ENCODE measurements around the gene RAD51B. TPM values are rescaled to one million over a fixed set of nuclear protein-coding genes. Genes with fewer than 3 reads are reported as not detected.

The RAD51B gene
- total and polyA plus RNA-seq, 4 donors = 2.5 to 95.0 (median 9.6) TPM

GRCh38 chr14:68305738-68306137 is 486.2 kb downstream of the RAD51B start:
- H3K27me3 ChIP-seq (ENCODE audit: control insufficient read depth in 3 of 3, insufficient read depth in 3 of 3, low read length in 2 of 3) = no peaks in the 10 kb centered on the region
- TF ChIP-seq, protein P1, sequence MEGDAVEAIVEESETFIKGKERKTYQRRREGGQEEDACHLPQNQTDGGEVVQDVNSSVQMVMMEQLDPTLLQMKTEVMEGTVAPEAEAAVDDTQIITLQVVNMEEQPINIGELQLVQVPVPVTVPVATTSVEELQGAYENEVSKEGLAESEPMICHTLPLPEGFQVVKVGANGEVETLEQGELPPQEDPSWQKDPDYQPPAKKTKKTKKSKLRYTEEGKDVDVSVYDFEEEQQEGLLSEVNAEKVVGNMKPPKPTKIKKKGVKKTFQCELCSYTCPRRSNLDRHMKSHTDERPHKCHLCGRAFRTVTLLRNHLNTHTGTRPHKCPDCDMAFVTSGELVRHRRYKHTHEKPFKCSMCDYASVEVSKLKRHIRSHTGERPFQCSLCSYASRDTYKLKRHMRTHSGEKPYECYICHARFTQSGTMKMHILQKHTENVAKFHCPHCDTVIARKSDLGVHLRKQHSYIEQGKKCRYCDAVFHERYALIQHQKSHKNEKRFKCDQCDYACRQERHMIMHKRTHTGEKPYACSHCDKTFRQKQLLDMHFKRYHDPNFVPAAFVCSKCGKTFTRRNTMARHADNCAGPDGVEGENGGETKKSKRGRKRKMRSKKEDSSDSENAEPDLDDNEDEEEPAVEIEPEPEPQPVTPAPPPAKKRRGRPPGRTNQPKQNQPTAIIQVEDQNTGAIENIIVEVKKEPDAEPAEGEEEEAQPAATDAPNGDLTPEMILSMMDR (IDR thresholded peaks at IDR 0.05; ENCODE audit: control extremely low read depth, extremely low read depth) = no peak
- H3K9ac ChIP-seq (ENCODE audit: insufficient read depth in 1 of 2, low read length in 2 of 2) = no peak overlapping the region
- peaks cover 2 to 62% (median 26%) of the 10 kb centered on the region in 5 donors for H3K4me1 ChIP-seq (ENCODE audit: control insufficient read depth in 5 of 5, insufficient read depth in 5 of 5, low read length in 5 of 5)
- peaks cover 0 to 3% (median 0%) of the 10 kb centered on the region in 4 donors for H3K9me3 ChIP-seq (ENCODE audit: control insufficient read depth in 4 of 4, insufficient read depth in 3 of 4, low read length in 3 of 4)
- no peak overlapping the region for H3K27ac ChIP-seq (ENCODE audit: low read depth in 1 of 2, low read length in 1 of 2)
- no peak overlapping the region for H3K4me3 ChIP-seq
- ATAC-seq (ENCODE audit: insufficient read depth, low FRiP score) = no peak
- DNase-seq = no peak
- 87 to 92% methylated on average over 4 of the region's 4 CpGs for whole genome bisulfite sequencing, 2 donors
- H3K36me3 ChIP-seq (ENCODE audit: control insufficient read depth in 4 of 4, insufficient read depth in 4 of 4, low read length in 4 of 4) = no peaks in the 10 kb centered on the region

DNA sequence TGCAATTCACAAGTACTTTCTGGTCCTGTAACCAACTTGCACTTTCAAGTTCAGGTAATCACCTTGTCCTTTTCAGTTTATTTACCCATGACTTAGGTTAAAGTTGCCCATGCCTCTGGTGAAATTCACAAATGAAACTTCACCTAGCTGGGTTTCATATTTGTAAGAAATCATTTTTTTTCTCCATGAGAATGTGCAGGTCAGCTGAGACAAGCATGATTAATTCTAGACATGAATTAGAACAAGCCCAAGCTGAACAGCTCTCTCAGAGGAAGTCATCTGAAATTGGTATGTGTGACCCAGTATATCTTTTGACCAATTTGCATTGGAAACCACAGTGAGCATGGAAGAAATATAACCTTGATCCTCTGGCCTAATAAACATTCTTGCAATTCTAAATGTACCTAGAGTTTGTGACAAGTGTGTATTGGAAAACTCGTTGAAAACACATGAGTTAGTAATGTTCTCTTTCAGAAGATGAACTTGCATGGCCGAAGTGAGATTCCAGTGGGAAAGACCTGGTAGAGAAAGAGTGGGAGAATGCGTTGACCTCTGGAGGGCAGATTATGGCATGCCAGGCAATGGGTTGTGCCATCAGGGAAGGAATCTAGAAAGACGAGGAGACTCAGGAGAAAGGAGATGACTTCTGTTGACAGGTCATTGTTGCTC is 486.8 kb downstream of the RAD51B start:
- DNase-seq = no peak
- 87 to 95% methylated on average over 4 of the region's 4 CpGs for WGBS, 2 donors
- ATAC-seq (ENCODE audit: insufficient read depth, low FRiP score) = no peak
- TF ChIP-seq, protein P1 (IDR thresholded peaks at IDR 0.05; ENCODE audit: control extremely low read depth, extremely low read depth) = no peak
- Histone ChIP-seq H3K27ac (ENCODE audit: low read depth in 1 of 2, low read length in 1 of 2) (no peak overlapping the region), H3K4me3 (no peak overlapping the region), H3K27me3 (ENCODE audit: control insufficient read depth in 3 of 3, insufficient read depth in 3 of 3, low read length in 2 of 3) (no peaks in the 10 kb centered on the region), H3K4me1 (ENCODE audit: control insufficient read depth in 5 of 5, insufficient read depth in 5 of 5, low read length in 5 of 5) (peaks cover 2 to 56% (median 20%) of the 10 kb centered on the region in 5 donors), H3K9me3 (ENCODE audit: control insufficient read depth in 4 of 4, insufficient read depth in 3 of 4, low read length in 3 of 4) (peaks cover 0 to 3% (median 0%) of the 10 kb centered on the region in 4 donors), H3K36me3 (ENCODE audit: control insufficient read depth in 4 of 4, insufficient read depth in 4 of 4, low read length in 4 of 4) (no peaks in the 10 kb centered on the region), H3K9ac (ENCODE audit: insufficient read depth in 1 of 2, low read length in 2 of 2) (peak overlapping the region in 1 of 2 donors; percentile 76)

DNA sequence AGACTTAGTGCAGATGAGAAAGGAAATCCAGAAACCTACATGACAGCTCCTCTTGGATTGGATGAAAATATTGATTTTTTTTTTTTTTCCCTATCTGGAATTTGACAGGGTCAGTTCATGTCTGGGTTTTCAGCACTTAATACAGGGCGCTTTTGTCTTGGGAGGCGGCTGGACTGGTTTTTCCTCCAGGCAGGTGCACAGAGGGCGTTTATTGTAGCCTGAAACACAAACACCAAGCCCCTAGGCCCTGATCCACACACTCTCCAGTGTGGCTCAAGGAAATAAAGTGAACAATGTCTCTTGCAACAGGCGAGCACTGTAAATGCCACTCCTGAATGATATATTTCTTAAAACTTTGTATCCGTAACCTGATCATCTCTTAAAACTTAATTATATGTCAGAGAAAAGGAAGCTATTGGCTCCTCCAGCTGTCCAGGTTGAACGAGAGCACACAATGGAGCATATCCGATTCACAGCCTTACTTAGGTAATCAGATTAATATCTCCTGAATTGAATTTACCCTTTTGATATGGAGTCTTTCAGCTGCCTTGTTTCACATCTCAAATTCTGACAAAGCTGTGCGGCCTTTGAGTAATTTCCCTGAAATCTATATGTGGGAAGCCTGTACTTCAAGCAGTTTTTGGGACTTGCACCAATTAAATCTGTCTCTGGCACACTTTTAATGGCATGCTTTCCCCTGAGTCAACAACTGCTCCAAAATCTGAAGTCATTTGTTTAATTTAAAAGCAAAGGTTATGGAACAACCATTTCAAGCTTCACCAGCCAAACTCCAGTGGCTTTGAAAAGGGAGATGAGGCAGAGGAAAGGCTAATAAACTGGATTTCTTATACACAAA is 487.6 kb downstream of the RAD51B start:
- H3K4me3 ChIP-seq = no peak overlapping the region

More for the DNA sequence above, 487.6 kb downstream of the RAD51B start:
- ATAC-seq (ENCODE audit: insufficient read depth, low FRiP score) (no peak), DNase-seq (peak; percentile 71 to 94 (median 93))
- H3K9ac ChIP-seq (ENCODE audit: insufficient read depth in 1 of 2, low read length in 2 of 2) = peak overlapping the region in 1 of 2 donors; percentile 76
- no peaks in the 10 kb centered on the region for H3K27me3 ChIP-seq (ENCODE audit: control insufficient read depth in 3 of 3, insufficient read depth in 3 of 3, low read length in 2 of 3)
- H3K4me1 ChIP-seq (ENCODE audit: control insufficient read depth in 5 of 5, insufficient read depth in 5 of 5, low read length in 5 of 5) = peaks cover 2 to 58% (median 20%) of the 10 kb centered on the region in 5 donors
- TF ChIP-seq, protein P1 (IDR thresholded peaks at IDR 0.05; ENCODE audit: control extremely low read depth, extremely low read depth) = no peak
- H3K9me3 ChIP-seq (ENCODE audit: control insufficient read depth in 4 of 4, insufficient read depth in 3 of 4, low read length in 3 of 4) = peaks cover 0 to 2% (median 0%) of the 10 kb centered on the region in 4 donors
- 72 to 88% methylated on average over 8 of the region's 8 CpGs for WGBS, 2 donors
- H3K36me3 ChIP-seq (ENCODE audit: control insufficient read depth in 4 of 4, insufficient read depth in 4 of 4, low read length in 4 of 4) = no peaks in the 10 kb centered on the region
- H3K27ac ChIP-seq (ENCODE audit: low read depth in 1 of 2, low read length in 1 of 2) = no peak overlapping the region
